HG03571 (cell line): ENCODE results near the gene MAD1L1.
"Not testable (repeated sequence)": the region's sequence is repeated elsewhere in the genome, so short reads cannot be mapped to it uniquely, and the experiment has no call there.

Experiments
- ATAC-seq: cut with Tn5 transposase; IDR thresholded peaks from one replicate; pipeline ENCODE4 v1.9.1; 2021; ENCODE audit not compliant: unreplicated experiment

Gene MAD1L1

DNA sequence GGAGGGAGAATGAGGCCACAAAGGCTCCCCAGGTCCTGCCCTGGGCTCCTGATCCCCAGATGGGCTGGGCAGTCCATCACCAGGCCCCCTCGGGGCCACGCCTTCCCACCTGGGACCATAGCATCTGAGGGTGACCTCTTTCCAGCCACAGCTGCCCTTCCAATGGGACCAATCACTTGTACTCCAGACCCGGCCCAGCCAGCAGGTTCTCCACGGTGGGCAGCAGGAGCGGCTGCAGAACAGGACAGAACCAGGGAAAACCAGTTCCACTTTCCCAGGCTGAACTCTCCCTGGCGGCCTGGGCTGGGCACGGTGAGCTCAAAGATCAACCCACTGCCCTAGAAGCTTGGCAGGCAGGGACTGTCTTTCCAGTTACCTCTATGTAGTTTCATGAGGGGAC, 257.6 kb downstream of the MAD1L1 start:
- no peak for ATAC-seq

DNA sequence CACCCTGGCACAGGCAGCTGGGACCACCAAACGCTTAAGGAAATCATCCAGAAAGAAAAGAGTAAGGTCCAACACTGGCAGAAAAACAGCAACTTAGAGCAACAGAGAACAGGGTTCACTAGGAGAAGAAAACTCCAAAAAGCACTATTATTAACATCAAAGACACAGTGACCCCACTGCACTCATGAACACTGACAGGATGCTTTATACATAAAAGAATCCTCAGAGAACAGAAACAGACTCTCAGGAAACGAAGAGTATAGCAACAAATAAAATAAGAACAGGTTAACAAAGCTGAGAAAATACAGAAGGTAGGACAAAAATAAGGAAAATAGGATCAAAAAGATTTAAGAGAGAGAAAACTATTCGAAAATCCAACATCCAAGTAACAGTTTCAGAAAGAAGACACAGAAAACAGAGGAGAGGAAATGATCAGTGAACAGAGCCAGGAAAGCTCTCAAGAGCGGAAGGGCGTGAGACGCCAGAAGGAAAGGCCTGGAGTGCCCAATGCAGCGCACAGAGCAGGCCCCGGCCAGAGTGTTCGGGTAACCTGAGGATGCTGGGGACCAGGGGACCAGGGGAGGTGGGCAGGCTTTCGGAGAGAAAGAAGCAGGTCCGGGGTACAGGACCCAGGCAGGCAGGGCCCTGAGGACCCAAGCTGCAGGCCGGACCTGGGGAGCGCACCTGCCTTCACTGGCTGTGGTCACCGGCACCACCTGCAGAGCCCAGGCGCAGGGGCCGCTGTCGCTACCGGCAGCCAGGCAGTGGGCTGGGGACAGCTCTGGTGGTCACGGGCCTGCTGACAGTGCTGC, 258.2 kb downstream of the MAD1L1 start:
- no peak for ATAC-seq

DNA sequence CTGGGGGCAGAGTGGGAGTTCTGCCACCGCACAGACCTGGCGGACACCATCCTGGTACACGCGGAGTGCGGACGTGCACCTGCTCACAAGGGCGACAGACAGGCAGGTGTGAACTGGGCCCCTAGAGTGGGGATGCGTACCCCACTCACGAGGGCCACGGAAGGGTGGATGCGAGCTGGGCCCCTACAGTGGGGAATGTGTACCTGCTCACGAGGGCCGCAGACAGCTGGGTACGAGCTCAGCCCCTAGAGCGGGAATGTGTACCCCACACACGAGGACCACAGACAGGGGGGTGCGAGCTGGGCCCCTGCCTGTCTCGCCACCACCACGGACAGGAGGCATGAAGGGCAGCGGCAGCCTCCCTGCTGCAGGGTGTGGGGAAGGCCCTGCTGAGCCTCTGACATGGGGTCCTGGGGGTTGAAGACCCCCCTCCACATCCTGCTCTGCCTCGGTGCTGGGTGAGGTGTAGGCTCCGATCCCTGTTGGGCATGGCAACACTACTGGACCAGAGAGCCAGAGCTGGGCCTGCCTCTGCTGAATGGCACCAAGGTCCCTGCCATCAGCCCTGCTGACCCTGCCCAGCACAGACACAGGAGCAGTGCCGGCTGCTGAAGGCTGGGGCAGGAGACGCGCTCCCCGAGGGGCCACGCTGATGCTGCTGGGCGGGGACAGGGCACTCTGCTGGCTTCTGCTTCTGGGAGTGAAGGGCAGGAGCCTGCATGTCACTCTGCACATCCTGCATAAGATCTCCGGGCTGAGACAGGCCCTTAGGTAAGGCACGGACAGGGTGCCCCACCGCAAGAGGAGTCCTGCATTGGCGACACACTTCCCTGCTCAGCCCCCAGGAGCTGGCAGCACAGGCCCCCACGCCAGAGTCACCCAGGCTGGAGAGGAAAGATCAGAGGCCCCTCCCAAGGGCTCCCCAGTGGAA, 259.2 kb downstream of the MAD1L1 start:
- ATAC-seq: no peak

DNA sequence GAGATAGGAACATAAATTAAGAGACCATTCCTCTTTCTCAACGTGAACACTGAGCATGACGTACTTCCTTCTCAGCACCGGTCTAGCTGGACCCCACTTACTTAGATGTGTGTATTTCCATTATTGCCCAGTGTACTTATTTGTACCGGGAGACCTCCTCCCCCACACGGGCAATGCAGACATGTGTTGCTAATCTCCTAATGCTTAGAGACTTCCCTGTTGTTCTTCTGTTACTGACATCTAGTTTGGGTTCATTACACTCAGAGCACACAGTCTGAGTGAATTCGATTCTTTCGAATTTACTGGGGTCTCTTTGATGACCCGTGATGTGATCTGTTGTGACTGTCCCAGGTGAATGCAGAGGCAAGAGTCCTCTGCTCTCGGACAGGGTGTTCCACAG, 260.0 kb downstream of the MAD1L1 start:
- ATAC-seq: no peak

- ATAC-seq: no peak
Measured at GRCh38 chr7:1971946-1972654, 260.6 kb downstream of the MAD1L1 start.

DNA sequence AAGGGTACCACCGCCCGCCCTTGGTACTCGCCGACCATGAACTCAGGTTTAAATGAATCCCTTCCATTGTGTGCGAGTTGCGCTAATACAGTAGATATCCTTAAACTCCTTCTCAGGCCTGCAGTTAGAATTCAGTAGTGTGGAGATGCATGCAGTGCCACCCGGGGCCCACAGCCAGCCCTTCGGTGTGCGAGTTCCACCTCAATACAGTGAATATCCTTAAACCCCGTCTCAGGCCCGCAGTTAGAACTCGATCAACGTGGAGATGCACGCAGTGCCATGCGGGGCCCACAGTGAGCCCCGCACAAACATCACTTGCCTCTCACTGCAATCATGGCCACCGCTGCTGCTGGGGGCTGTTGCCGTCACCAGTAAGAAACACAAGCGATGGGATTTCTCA, 261.9 kb downstream of the MAD1L1 start:
- no peak for ATAC-seq

GRCh38 chr7:1970285-1970660, 262.5 kb downstream of the MAD1L1 start:
- not testable (repeated sequence) for ATAC-seq

DNA sequence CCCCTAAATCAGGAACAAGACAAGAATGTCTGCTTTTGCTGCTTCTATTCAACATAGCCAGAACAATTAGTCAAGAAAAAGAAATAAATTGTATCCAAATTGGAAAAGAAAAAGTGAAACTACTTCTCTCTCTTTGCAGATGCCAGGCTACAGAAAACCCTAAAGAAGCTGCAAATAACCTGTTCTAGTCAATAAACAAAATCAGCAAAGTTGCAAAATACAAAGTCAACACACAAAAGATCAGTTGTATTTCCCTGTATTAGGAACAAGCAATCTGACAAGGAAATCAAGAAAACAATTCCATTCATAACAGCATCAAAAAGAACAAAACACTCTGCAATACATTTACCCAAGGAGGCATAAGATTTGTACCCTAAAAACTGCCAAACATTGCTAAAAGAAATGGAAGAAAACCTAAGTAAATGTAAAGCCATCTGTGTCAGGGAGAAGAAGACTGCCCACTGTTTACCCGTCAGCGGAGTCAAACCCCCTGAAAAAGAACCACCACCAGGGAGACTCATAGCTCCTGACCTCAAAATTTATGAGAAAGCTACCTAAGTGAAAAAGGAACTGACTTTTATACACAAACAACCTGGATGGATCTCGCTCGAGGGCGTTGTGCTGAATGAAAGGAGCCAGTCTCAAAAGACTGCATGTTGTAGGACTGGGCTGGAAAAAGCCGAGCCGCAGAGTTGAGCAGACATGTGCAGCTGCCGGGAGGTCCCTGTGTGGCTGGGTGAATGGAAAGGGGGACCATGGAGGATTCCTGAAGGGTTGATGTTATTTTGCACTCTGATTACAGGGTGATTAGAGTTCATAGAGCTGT, 263.1 kb downstream of the MAD1L1 start:
- no peak for ATAC-seq

GRCh38 chr7:1968397-1969111, 264.2 kb downstream of the MAD1L1 start:
- no peak for ATAC-seq

GRCh38 chr7:1967512-1968396, 265.0 kb downstream of the MAD1L1 start:
- no peak for ATAC-seq

DNA sequence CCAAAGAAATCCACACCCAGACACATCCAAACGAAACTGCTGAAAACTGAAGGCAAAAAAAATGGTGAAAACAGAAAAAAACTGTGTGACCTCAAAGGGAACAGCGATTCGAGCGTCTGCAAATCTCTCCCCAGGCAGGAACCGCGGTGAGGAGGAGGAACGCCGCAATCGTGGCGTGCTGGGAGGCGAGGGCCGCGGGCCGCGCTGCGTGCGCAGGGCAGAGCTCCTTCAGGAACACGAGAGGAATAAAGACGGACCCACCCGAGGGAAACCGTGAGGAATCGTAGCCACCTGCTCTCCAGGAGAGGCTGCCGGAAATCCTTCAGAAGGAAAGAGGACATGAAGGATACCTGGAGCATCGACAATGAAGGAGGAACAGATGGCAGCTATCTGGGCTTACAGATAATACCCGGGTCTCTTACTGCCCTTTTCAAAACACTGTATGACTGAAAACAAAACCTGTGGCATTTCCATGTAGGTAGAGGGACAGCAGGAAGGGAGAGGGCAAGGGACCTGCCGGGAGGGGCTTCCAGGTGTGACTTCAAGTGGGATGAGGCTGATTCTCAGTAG, 266.0 kb downstream of the MAD1L1 start:
- ATAC-seq: no peak

DNA sequence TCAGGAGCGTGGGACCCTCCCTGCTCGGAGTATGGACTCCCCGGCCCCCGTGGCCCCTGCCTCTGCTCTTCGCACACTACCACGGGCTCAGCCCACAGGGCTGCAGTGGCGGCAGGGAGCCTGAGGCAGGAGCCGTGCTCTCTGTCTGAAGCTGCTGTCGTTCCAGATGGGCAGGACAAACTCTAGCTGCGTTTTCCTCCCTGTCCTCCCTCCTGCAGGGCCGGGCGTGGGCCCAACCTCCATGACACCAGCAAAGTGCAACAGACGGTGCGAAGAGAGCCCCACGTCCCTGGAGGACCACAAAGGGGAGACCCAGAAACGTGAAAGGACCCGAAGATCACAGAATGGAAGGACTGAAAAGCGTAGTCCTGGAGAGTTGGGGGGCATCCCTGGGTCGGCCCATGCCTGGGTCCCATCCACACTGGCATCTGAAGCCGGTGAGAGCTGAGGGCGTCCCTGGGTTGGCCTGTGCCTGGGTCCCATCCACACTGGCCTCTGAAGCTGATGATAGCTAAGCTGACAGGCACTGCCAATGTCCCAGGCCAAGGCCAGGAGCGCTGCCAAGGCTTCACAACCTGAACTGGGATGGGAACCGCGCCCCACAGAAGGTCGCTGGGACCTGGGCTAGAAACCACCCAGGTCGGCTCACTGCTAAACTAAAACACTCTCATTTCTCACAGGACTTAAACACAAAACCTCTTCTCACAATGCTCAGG, 267.0 kb downstream of the MAD1L1 start:
- no peak for ATAC-seq

DNA sequence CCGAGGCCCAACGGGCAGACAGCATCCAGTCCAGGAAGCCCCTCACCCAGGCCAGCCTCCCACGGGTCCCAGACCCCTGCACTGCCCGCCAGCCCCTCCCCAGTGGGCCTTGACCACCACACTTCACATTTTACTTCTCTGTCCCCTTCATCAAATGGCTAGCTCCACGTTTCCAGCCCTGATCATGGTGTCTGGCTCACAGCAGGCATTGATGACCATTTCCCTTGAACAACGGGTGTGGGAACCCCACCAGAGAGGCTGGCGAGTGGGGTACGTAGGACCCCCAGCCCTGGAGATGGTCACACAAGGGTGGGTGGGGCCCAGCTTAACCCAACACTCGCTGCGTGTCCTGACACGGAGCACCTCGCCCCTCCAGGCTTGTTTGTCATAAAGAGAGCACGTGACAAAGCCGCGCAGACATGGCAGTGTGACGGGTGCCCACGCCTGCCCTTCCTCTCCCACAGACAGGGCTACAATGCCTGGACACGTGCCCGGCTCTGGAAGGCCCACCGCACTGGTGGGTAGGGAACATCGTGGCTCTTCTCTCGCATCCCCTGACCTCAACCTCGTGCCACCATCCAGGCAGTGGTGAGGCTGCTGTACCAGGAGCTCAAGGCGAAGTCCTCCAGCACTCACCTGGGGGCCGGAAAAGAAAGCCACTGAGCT, 267.7 kb downstream of the MAD1L1 start:
- no peak for ATAC-seq

- ATAC-seq: no peak
Measured at GRCh38 chr7:1964211-1964912, 268.4 kb downstream of the MAD1L1 start.

DNA sequence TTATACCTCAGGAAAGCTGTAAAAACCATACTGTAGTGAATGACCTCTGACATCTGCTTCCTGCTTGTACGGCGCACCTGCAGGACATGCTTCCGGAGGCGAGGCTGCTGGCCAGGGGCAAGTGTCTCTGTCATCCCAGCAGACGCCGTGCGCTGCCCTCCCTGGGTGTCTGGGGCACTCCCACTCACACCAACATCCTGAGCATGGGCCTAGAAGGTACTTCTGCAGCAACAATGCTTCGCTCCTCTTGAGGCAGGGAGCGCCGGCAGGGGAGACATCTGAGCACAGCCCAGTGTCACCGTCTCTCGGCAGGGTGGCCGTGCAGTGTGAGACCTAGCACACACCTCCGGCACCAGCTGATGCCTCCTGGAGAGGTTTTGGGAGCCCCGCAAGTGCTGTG, 269.2 kb downstream of the MAD1L1 start:
- no peak for ATAC-seq

DNA sequence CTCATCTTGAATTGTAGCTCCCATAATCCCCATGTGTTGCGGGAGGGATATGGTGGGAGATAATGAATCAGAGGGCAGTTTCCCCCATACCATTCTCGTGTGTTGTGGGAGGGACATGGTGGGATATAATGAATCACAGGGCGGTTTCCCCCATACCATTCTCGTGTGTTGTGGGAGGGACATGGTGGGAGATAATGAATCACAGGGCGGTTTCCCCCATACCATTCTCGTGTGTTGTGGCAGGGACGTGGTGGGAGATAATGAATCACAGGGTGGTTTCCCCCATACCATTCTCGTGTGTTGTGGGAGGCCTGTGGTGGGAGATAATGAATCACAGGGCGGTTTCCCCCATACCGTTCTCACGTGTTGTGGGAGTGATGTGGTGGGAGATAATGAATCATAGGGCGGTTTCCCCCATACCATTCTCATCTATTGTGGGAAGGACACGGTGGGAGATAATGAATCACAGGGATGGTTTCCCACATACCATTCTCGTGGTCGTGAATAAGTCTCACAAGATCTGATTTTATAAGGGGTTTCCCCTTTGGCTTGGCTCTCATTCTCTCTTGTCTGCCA, 271.0 kb downstream of the MAD1L1 start:
- no peak for ATAC-seq

DNA sequence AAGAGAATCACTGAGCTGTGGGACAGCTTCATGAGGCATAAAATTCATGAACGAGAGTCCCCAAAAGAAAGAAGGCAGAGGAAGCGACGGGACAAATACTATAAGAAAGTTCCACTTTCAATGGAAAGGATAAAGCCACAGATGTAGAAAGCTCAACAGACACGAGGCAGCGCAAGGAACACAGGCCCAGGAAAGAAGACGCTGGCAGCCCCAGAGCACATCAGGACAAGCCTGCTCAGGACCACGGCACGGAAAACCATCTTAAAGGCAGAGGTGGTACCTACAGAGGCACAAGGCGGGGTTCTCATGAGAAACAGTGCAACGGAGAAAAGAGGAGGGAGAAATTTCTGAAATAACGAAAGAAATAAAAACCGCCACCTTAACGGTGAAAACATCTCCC, 273.4 kb downstream of the MAD1L1 start:
- no peak for ATAC-seq
